NCI-H345 treated with DMSO at 0.1 percent for 48 hours (cell line): ENCODE results near the gene ENAM.
"Not testable (repeated sequence)": the region's sequence is repeated elsewhere in the genome, so short reads cannot be mapped to it uniquely, and the experiment has no call there.

Experiments
- DNase-seq: peaks from one replicate; lab custom pipeline; 2025; ENCODE audit not compliant: unreplicated experiment; lab: John Stamatoyannopoulos, UW

The ENAM gene

GRCh38 chr4:70629469-70630090, 1.0 kb downstream of the ENAM start:
- DNase-seq: no peak

- DNase-seq: no peak
Observed at GRCh38 chr4:70630162-70630561, 1.6 kb downstream of the ENAM start.

GRCh38 chr4:70632028-70632427, 3.5 kb downstream of the ENAM start:
- no peak for DNase-seq

- DNase-seq: no peak
Observed at GRCh38 chr4:70634482-70634881, 5.9 kb downstream of the ENAM start.

GRCh38 chr4:70637239-70637913, 8.8 kb downstream of the ENAM start:
- DNase-seq: no peak

GRCh38 chr4:70640192-70640591, 11.6 kb downstream of the ENAM start:
- DNase-seq: no peak

- DNase-seq: not testable (repeated sequence)
Observed at GRCh38 chr4:70650741-70651140, 22.2 kb downstream of the ENAM start.

GRCh38 chr4:70651864-70652506, 23.4 kb downstream of the ENAM start:
- DNase-seq: no peak

GRCh38 chr4:70654605-70655011, 26.1 kb downstream of the ENAM start:
- no peak for DNase-seq

- DNase-seq: no peak
Observed at GRCh38 chr4:70657326-70657725, 28.8 kb downstream of the ENAM start.

GRCh38 chr4:70658418-70658817, 29.9 kb downstream of the ENAM start:
- no peak for DNase-seq

- DNase-seq: no peak
Observed at GRCh38 chr4:70660106-70660505, 31.6 kb downstream of the ENAM start.

- DNase-seq: not testable (repeated sequence)
Observed at GRCh38 chr4:70661309-70661922, 32.9 kb downstream of the ENAM start.

GRCh38 chr4:70666369-70666768, 37.8 kb downstream of the ENAM start, which contains the start of gene JCHAIN:
Gene JCHAIN (minus strand): TSS chr4:70666508. CDS start chr4:70666490, 18 bp downstream.
- DNase-seq: no peak

- DNase-seq: no peak
Observed at GRCh38 chr4:70667740-70668535, 39.4 kb downstream of the ENAM start.

GRCh38 chr4:70670332-70671014, 41.9 kb downstream of the ENAM start:
- DNase-seq: no peak

GRCh38 chr4:70671091-70671490, 42.5 kb downstream of the ENAM start:
- DNase-seq: no peak

- DNase-seq: no peak
Observed at GRCh38 chr4:70674191-70674590, 45.6 kb downstream of the ENAM start.

GRCh38 chr4:70674731-70675130, 46.2 kb downstream of the ENAM start:
- DNase-seq: no peak

- no peak for DNase-seq
Observed at GRCh38 chr4:70676554-70677090, 48.1 kb downstream of the ENAM start.
